Stimulated activated CD8-positive, alpha-beta memory T cell treated with anti-CD3 and anti-CD28 coated beads, Interleukin-15, amount 100 ng/mL, for 24 hours (primary cell): ENCODE measurements around the gene ASTN2.
"Not testable (repeated sequence)": the region's sequence is repeated elsewhere in the genome, so short reads cannot be mapped to it uniquely, and the experiment has no call there.

Experiments
- DNase-seq: peaks from one replicate; pipeline ENCODE4 v3.0.0-alpha.2; 2020; ENCODE audit warnings: low read depth

Gene ASTN2

GRCh38 chr9:116460026-116460425, 954.8 kb downstream of the ASTN2 start:
- DNase-seq, result no peak

DNA sequence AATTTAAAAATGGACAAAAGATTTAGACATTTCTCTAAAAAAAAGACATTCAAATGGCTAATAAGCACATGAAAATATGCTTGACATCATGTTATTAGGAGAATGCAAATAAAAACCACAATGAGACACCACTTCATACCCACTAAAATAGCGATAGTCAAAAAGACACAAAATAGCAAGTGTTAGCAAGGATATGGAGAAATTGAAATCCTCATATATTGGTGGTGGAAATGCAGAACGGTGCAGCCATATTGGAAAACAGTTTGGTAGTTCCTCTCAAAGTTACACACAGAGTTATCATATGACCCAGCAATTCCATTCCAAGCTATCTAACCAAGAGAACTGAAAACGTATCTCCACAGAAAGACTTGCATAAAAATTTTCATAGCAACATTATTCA, 955.3 kb downstream of the ASTN2 start:
- no peak for DNase-seq

DNA sequence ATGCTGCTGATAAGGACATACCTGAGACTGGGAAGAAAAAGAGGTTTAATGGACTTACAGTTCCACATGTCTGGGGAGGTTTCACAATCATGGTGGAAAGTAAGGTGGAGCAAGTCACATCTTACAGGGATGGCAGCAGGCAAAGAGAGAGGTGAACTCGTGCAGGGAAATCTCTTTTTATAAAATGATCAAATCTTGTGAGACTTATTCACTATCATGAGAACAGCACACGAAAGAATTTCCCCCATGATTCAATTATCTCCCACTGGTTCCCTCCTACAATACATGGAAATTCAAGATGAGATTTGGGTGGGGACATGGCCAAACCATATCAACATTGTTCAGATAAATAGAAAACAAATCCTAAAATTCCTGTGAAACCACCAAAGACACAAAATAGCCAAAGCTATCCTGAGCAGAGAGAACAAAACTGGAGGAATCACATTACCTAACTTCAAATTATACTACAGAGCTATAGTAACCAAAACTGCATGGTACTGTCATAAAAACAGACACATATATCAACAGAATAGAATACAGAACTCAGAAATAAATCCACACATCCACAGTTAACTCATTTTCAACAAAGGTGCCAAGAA, 958.3 kb downstream of the ASTN2 start:
- DNase-seq, result no peak

- DNase-seq, result not testable (repeated sequence)
Measured at GRCh38 chr9:116454539-116454938, 960.3 kb downstream of the ASTN2 start.

GRCh38 chr9:116453785-116454184, 961.1 kb downstream of the ASTN2 start:
- DNase-seq, result no peak

GRCh38 chr9:116452634-116453033, 962.2 kb downstream of the ASTN2 start:
- no peak for DNase-seq

GRCh38 chr9:116452227-116452626, 962.6 kb downstream of the ASTN2 start:
- DNase-seq, result no peak

- no peak for DNase-seq
Measured at GRCh38 chr9:116451500-116452115, 963.2 kb downstream of the ASTN2 start.

- no peak for DNase-seq
Measured at GRCh38 chr9:116450378-116451139, 964.3 kb downstream of the ASTN2 start.

DNA sequence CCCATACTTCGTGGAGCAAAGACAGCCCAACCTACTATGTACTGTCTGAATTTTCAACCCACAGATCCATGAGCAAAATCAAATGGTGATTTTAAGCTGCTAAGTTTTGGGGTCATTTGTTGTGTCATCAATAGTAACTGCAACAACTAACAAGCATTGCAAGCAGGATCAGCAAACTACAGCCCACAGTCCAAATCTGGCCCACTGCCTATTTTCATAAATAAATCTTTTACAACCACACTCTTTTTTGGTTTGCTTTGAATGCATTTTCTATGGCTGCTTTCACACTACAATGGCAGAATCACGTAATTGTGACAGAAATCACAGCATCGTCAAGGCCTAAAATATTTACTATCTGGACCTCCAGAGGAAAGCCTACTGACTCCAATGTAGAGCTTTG, 964.9 kb downstream of the ASTN2 start:
- DNase-seq, result no peak

DNA sequence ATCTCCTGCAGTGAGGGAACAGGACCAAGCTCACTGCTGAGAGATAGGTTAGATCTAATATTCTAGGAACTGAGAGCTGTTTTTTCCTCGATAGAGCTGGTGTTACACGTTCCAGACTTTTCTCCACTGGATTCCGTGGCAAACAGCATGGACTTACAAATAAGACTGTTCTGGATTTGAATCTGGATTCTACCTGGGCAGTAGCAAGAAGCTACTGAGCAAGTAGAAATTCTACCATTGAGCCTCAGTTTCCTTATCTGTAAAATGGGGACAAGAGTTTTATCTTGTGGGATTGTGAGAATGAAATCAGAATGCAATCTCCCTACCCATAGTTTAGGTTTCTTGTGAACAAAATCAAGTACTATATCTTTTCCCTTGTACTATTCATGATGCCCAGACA, 966.4 kb downstream of the ASTN2 start:
- no peak for DNase-seq

DNA sequence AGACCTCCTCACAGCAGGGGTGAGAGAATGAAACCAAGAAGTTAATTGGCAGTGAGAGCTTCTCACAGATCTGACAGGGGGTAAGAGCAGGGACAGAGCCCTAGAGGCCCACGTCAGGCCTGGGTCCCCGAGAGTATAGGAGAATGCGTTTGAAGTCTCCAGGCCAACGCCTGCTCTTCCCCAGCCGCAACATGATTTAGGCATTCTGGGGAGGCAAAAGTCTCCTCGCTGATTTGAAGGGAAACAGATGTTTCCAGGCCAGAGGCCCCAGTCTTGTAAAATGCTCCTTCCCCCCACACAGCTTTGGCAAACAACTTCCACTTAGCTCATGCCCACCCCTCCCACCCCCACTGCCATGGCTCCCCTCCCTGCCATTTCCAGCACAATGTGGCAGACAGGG, 966.9 kb downstream of the ASTN2 start:
- no peak for DNase-seq

DNA sequence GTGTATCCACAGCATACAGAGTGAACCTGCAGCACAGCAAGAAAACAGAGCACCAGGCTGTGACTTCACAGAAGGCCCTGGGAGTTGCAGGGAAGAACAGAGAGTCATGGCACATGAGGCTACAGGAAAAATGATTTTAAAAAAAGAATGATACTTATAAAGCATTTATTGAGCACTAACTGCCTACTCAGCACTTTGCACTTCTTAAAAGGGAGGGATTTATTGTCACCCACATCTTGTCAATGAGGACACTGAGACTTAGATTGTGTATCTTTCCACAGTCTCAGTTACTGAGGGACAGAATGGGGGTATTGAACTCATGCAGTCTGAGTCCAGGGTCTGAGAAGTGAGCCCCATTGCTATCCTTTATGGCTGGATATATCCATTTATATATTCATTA, 972.3 kb downstream of the ASTN2 start:
- DNase-seq, result no peak

DNA sequence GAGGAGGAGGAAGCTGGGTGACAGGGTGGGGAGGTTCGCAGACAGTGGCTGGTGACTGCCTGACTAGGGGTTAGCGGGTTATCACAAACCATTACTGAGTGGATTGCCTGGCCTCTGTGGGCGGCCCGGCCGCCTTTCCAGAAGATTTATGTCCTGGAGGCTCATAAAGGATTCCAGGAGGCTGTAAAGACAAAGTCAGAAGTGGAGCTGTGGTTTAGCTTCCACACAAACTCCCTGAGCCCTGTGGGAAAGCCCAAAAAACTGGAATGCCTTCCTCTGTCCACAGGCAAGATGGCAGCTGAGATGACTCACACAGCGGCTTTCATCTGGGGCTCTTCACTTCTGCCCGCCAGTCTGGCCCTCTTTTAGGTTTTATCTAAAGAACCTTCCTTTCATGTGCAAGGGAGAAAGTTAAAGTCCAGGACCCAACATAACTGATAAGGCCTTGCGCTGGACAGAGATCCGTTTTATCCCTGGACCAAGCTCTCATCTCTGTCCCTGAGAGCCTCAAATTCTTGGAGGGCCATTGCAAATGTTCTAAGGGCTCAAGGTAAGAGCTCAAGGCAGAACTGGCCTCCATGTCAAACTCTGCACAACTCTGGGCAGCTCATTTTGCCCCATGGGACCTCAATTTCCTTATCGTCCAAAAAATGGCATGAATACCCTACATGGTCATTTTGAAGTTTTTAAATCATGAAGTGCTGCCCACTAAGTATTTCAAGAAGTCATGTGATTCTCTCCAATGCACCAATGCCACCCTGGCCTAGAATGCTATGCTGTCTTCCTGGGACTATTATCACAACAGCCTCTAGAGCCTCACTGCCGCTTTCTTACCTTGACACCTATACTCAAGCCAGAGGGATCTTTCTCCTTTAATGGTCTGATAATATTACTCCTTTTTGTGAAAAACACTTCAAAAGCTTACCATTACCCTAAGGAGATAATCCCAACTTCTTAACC, 977.2 kb downstream of the ASTN2 start:
- DNase-seq, result no peak

DNA sequence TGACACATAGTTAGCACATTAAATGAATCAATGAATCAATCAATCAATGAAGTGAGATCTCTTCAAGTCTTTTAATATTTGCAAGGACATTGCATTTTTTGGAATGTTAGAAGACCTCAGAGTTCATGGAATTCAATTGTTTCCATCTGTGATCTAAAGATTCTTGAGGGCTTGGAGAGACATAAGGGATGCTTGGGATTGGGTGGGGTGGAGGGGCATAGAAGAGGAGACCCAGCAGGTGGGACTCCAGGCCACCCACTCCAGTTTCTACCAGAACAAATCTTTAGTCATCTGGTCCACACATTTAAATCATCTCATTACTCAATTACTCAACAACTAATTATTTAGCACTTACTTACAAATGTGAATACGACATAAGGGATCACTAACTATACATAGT, 978.7 kb downstream of the ASTN2 start:
- DNase-seq, result no peak

GRCh38 chr9:116435706-116436105, 979.2 kb downstream of the ASTN2 start:
- DNase-seq, result no peak

- DNase-seq, result no peak
Measured at GRCh38 chr9:116434314-116434713, 980.5 kb downstream of the ASTN2 start.

- no peak for DNase-seq
Measured at GRCh38 chr9:116432051-116432450, 982.8 kb downstream of the ASTN2 start.

DNA sequence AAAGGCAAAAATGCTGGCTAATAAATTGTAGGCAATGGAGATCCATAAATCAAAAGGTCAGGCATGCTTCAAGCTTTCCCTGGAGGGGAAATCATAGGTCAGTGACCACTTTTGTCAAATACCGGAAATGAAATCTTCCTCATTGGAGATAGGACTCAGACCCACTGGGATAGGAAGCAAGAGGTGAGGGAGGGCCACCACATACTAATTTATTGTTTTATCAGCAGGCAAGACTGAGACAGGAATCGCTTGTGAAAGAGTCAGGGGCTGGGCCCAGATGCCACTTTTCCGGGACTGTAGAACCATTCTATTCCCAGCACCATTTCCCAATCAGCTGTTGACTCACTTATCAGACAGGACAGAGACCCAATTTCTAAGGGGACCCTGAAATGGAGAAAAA, 984.0 kb downstream of the ASTN2 start:
- DNase-seq, result no peak

- DNase-seq, result no peak
Measured at GRCh38 chr9:116425244-116425643, 989.6 kb downstream of the ASTN2 start.

GRCh38 chr9:116423149-116423548, 991.7 kb downstream of the ASTN2 start:
- no peak for DNase-seq
